ENCODE data around the gene LHFPL4.

LHFPL4 gene

DNA sequence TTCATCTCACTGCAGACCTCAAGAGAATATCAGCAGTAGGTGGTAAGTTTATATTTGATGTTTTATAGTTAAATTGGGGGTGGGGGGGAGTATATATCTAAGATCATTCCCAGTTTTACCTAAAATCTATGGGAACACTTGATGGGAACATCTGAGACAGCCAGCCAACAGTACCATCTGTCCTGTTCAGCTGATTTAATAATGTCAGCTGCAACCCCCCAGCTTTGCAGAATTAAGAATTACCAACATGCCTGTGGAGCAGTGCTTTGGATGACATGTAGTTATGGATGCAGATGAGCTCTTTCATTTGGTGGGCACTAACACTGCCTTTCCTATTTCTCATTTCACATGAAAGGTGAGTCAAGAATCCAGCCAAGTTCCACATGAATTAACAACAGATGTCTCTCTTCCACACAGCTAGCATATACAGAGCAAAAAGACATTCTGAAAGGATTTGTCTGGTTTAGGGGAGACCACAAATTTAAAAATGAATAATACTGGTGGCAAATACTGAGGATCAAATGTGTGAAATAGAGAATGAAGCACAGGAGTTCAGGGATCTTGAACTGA lies 80.0 kb downstream of the LHFPL4 start:
- peak; percentile 57 for DNase-seq (ENCODE audit: low spot score)

DNA sequence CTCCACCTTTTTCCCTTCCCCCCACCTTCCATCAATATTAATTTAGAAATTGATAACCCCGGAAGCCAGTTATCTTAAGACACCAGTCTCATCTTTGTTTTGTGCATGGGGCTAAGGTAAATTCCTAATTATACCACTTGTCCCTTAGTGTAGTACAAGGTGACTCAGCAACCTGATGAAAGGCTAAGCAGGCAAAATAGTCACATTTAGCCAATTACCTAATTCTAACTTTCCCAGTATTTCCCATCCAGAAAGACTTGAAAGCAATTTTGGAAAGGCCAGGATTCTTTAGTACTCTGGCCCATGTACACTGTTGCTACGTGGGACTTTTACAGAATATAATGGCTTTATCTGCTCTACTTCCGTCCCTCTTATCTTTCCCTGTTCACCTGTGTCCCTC lies 83.6 kb downstream of the LHFPL4 start:
- no peak for DNase-seq (ENCODE audit: low spot score)

DNA sequence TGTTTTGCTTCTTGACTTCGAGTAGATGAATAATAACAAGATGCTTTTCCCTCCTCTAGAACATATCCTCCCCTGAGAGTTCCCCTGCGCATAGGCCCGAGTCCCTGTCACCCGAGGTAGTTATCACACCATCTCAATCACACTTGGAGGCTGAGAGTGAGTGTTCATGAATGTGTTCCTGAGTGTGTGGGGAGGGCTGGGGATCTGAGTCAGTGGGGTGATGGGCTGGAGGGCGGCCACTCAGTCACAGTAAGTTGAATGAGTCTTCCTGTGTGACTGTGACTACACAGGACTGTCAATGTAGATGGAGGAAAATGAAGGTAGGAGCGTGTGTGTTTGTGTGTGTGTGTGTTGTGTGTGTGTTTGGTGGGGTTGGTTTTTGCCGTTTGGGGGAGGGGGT lies 85.2 kb downstream of the LHFPL4 start:
- no peak for DNase-seq (ENCODE audit: low spot score)

DNA sequence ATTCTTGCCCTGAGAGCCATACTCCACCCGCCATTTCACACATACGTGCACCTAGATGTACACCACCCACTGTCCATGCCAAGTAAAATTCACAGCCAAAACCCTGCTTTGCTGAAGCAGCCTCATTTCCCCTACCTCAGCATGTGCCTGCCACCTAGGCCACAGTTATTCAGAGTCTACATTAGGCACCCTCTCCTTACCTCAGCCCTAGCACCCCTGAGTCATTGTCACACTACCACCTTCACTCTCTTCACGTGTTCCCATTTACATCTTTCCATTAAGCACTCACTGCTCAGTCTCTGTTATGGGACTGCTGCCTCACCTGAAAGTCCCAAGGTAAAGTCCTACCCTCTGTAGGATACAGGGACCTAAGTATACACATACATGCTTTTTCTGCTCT lies 86.2 kb downstream of the LHFPL4 start:
- DNase-seq (ENCODE audit: low spot score), result no peak

DNA sequence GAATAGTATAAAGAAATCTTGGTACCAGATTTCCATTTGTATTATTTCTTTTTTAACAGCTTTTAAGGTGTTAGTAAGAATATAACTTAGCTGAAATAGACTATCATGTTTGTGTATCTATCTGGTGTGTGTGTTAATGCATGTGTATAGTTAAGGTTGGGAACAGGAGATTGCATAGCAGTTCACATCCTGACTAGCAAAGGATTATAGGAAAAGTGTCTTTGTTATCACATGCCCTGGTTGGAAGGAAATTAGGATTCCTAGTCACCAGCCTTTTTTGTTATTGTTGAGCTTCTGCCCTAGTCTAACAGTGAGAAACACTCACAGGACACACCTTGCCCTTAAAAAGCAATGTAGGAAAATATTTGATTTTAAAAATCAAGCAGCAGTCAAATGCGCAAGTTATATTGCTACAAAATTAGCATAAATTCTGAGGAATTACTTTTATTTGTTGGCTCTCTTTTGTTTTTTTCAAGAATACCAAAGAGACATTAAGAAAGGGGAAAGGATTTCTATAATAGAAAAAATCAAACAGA lies 98.0 kb downstream of the LHFPL4 start:
- DNase-seq (ENCODE audit: low spot score), result no peak

DNA sequence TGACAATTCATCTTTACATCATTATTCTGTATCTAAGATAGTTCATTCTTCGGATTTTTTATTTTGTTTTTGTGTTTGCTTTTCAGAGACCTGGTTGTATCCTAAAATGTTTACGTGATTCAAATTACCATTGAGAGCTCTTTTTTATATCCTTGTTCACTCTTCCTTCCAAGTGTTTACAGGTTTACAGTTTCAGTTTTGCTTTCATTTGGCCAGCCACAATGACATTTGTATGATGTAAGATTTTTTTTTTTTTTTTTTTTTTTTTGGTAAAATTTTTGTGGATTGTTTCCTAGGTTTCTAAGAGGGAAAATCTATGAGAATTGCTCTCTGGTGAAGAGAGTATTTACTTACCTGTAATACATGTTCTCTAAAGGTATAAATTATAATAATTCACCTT lies 101.2 kb downstream of the LHFPL4 start:
- DNase-seq (ENCODE audit: low spot score), result no peak

DNA sequence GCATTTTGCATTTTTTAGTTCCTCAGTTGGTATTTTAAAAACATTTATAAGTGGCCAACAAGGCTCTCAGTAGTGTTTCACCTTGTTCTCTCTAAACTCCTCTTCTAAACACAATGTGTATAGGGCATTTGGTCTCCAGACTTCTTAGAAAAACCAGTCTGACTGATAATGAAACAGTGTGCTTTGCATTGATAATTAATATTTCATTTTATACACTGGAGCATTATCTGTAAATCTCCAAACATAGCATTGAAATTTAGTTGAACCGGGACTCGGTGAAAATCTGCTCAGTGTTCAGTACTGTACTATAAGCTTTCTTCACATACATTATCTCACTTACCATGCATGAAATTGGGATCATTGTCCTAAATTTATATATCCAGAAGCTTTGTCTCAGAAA lies 102.6 kb downstream of the LHFPL4 start:
- no peak for DNase-seq (ENCODE audit: low spot score)

DNA sequence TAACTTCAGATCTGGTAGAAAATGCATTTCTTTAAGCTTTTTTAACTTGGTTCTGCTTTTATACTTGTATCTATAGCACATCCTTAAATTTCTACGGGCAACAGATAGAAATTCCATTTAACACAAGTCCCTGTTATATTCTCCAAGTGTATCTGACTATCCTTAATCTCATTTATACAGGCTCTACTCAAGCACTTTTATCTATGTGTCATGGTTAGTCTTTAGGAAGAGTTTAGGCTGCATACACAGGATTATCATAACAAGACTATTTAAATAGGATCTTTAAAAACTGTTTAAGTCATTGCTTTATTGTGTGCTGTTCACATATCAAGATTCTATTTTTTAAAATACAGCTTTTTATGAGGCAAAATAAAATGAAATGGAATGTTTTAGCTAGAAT lies 103.5 kb downstream of the LHFPL4 start:
- no peak for DNase-seq (ENCODE audit: low spot score)

DNA sequence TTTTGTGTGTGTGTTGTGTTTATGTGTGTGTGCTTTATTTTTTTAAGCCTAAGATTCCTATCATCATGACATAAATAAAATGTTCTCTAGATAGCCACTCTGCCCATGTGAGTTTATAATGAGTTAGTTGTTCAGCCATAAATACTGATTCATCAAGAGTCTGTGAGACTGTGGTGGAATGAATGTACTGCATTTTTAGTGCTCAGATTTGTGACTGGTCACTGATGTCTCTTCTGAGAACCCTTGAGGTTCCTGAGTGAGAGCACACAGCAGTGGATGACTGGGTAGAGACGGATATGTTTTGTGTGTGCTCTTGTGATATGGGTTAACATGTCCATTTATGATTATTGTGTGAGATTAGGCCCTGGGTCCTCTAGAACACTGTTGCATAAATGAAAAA lies 105.0 kb downstream of the LHFPL4 start:
- no peak for DNase-seq (ENCODE audit: low spot score)
